Endothelial cell of umbilical vein (primary cell): Measurements from ENCODE around the gene SH3RF1.

Source experiments
- CTCF ChIP-seq, 2 donors: IDR thresholded peaks; 1 replicate in 1 of 2; 2 replicates in 1 of 2; pipeline ENCODE4 v1.5.1; 2011; ENCODE audit warnings: low read length in 2 of 2, mild to moderate bottlenecking in 2 of 2, moderate library complexity in 2 of 2, control low read depth in 1 of 2, inconsistent platforms in 1 of 2, low read depth in 1 of 2; ENCODE audit not compliant: insufficient read depth in 1 of 2; ENCODE audit errors: extremely low read depth in 1 of 2
- EZH2 ChIP-seq: IDR thresholded peaks from 2 replicates; pipeline ENCODE4 v1.6.1; 2012; ENCODE audit warnings: borderline replicate concordance, low read depth, mild to moderate bottlenecking, moderate library complexity, low read length, inconsistent platforms; ENCODE audit not compliant: severe bottlenecking
- FOS ChIP-seq: IDR thresholded peaks from 2 replicates; pipeline ENCODE4 v1.6.1; 2011; ENCODE audit warnings: mild to moderate bottlenecking, low read length, moderate library complexity, borderline replicate concordance; ENCODE audit not compliant: insufficient read depth
- JUN ChIP-seq: IDR thresholded peaks from 2 replicates; pipeline ENCODE4 v1.6.1; 2011; ENCODE audit warnings: borderline replicate concordance, low read depth; ENCODE audit not compliant: insufficient read length, insufficient read depth
- MYC ChIP-seq: IDR thresholded peaks from one replicate; pipeline ENCODE4 v1.6.1; 2011; ENCODE audit warnings: mild to moderate bottlenecking, low read depth, low read length
- POLR2A ChIP-seq: IDR thresholded peaks from 2 replicates; pipeline ENCODE4 v1.6.1; 2012; ENCODE audit warnings: low read depth, mild to moderate bottlenecking, control low read depth, low read length
- POLR2AphosphoS5 ChIP-seq: IDR thresholded peaks from 2 replicates; pipeline ENCODE4 v1.6.1; 2012; ENCODE audit warnings: low read depth, mild to moderate bottlenecking, control low read depth, low read length, moderate library complexity; ENCODE audit not compliant: insufficient read depth

DNA sequence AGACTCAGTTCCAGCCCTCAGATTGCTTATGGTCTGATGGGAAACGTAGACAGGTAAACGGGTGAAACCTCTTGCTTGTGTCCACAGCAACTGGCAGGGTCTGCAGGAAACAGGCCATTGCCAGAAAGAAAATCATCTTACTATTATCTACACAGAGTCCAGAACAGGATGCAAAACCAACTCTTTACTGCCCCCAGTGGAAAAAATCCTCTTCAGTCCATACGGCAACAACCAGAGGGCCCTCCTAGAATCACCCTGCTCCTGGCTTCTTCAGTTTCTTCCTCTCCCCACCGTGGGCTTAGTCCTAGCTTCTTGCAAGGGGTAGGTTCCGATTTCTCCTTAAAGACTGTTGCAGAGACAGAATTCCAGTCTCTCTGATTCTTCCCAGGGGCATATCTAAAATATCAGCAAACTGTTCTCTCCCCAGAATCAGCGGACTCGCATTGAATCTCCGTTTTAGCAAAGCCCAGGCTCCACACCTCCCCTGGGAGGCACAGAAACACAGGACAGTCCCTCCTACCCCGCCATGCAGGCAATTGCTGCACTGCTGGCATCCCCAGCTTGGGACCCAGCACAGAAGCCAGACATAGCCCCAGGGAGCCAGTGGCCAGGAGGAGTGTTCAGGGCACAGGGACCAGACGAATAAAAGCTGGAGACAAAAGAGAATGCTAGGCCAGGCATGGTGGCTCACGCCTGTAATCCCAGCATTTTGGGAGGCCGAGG is 41.0 kb upstream of the SH3RF1 start:
- TF ChIP-seq POLR2A (no peak), MYC (no peak), CTCF (IDR thresholded peaks at IDR 0.05; ENCODE audit: extremely low read depth in 1 of 2, insufficient read depth in 1 of 2, low read depth in 1 of 2, low read length in 2 of 2) (peak; percentile 60 to 66), JUN (no peak), POLR2AphosphoS5 (no peak), EZH2 (no peak), FOS (no peak)
